MCF 10A (cell line): Measurements from ENCODE around the gene RORB. TPM values are rescaled to one million over a fixed set of nuclear protein-coding genes. Genes with fewer than 3 reads are reported as not detected.

Experiments
- BruUV-seq: library from RNA; stranded (reverse); fragments of 400-500 nt; replicated peaks from 2 replicates; lab custom pipeline; 2021; lab: Mats Ljungman, UMichigan
- CTCF ChIA-PET: fragments of 300-600 bp; sonication (Branson Sonifier 250); formaldehyde crosslinking; extraction: SDS; loops from one replicate; lab custom pipeline; 2021; ENCODE audit warnings: antibody characterized with exemption, inconsistent platforms; lab: Yijun Ruan, JAX
- POLR2A ChIA-PET: fragments of 300-600, 350-650 bp; sonication (Branson Sonifier 250); formaldehyde crosslinking; extraction: SDS; loops from one replicate; lab custom pipeline; 2020; ENCODE audit warnings: antibody characterized with exemption, inconsistent platforms; lab: Yijun Ruan, JAX
- DNase-seq: peaks from one replicate; pipeline ENCODE4 v3.0.0-alpha.2; 2018; ENCODE audit not compliant: unreplicated experiment
- H3K27ac Mint-ChIP-seq: one replicate; pipeline ENCODE4 v1.8.0; 2022; ENCODE audit warnings: mild to moderate bottlenecking, low read depth, mixed read lengths; ENCODE audit not compliant: unreplicated experiment
- H3K27me3 Mint-ChIP-seq: one replicate; pipeline ENCODE4 v1.8.0; 2022; ENCODE audit warnings: mixed read lengths; ENCODE audit not compliant: insufficient read depth, unreplicated experiment
- H3K36me3 Mint-ChIP-seq: one replicate; pipeline ENCODE4 v1.8.0; 2022; ENCODE audit warnings: mild to moderate bottlenecking, moderate library complexity, mixed read lengths; ENCODE audit not compliant: insufficient read depth, unreplicated experiment
- H3K4me1 Mint-ChIP-seq: one replicate; pipeline ENCODE4 v1.8.0; 2022; ENCODE audit warnings: mixed read lengths; ENCODE audit not compliant: insufficient read depth, unreplicated experiment
- H3K4me3 Mint-ChIP-seq: one replicate; pipeline ENCODE4 v1.8.0; 2022; ENCODE audit warnings: mild to moderate bottlenecking, moderate library complexity, mixed read lengths; ENCODE audit not compliant: unreplicated experiment
- H3K9me3 Mint-ChIP-seq: one replicate; pipeline ENCODE4 v1.8.0; 2022; ENCODE audit warnings: mixed read lengths; ENCODE audit not compliant: unreplicated experiment
- CTCF ChIP-seq: fragments of 200-600 bp; IDR thresholded peaks from one replicate; pipeline ENCODE4 v1.8.0; 2022; ENCODE audit warnings: antibody characterized with exemption, mild to moderate bottlenecking; ENCODE audit not compliant: unreplicated experiment
- intact Hi-C: fragments of 100-400 bp; cut with micrococcal nuclease; formaldehyde crosslinking; loops from 2 replicates; pipeline ENCODE4 v1.14.1; 2022
- total RNA-seq: library from RNA; stranded (reverse); gene quantifications from 2 replicates; pipeline ENCODE4 v1.2.3, GENCODE V29; 2022

The RORB gene
- total RNA-seq, 1 experiment from 2014 or later: not detected

DNA sequence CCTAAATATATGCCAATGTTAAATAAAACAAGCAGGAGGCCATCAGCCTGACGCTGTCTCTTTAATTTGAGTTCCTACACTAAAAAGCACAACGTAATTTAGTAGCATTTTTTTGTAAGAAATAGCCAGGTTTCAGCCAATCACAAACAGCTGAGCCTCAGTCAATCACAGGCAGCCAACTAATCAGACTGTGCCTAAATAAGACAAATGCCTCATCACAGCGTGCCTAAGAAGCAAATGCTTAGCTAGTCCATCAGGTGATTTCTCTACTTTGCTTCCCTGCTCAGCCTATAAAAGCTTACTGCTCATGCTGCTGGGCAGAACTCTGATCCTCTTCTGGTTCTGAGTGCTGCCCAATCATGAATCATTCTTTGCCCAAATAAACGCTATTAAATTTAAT, 38.3 kb upstream of the RORB start:
- ChIA-PET POLR2A (interaction anchor here (0.6 kb wide), 1 partner anchor 13 kb away, joined by 3 read pairs; no protein-coding TSS in a partner anchor), CTCF (no interaction called here)
- H3K4me3 Mint-ChIP-seq: no peak overlapping the region
- DNase-seq: no peak
- no peak for TF ChIP-seq CTCF
- no peaks in the 10 kb centered on the region for H3K27me3 Mint-ChIP-seq
- no TSS peak for BruUV-seq
- no peak overlapping the region for H3K27ac Mint-ChIP-seq
- intact Hi-C loops: no loop called here
- H3K36me3 Mint-ChIP-seq: no peaks in the 10 kb centered on the region
- no peaks in the 10 kb centered on the region for H3K4me1 Mint-ChIP-seq
- no peaks in the 10 kb centered on the region for H3K9me3 Mint-ChIP-seq

DNA sequence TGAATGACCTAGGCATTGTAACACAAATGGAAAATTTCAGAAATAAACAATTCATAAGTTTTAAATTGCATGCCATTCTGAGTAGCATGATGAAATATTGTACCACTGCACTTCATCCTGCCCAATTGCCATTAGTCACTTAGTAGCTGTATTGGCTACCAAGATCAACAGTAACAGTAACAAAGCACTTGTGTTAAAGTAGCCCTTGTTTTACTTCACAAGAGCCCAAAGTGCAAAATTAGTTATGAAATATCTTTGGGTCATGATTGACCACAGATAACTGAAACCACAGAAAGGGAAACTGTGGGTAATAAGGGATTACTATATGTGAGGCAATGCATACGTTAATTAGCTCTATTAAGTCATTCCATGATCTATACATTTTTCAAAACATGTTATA, 33.3 kb upstream of the RORB start:
- ChIA-PET CTCF (no interaction called here), POLR2A (no interaction called here)
- no peak for DNase-seq
- no peak overlapping the region for H3K4me3 Mint-ChIP-seq
- no peak overlapping the region for H3K27ac Mint-ChIP-seq
- no TSS peak for BruUV-seq
- H3K4me1 Mint-ChIP-seq: no peaks in the 10 kb centered on the region
- H3K36me3 Mint-ChIP-seq: no peaks in the 10 kb centered on the region
- intact Hi-C loops: no loop called here
- H3K9me3 Mint-ChIP-seq: no peaks in the 10 kb centered on the region
- TF ChIP-seq CTCF: no peak
- no peaks in the 10 kb centered on the region for H3K27me3 Mint-ChIP-seq

- peaks cover 13% of the 10 kb centered on the region for H3K27me3 Mint-ChIP-seq
- no peak for DNase-seq
- intact Hi-C loops: no loop called here
These were observed 18.5 kb upstream of the RORB start for GRCh38 chr9:74478606-74479005.

GRCh38 chr9:74479711-74480110, 17.4 kb upstream of the RORB start:
- no peaks in the 10 kb centered on the region for H3K4me1 Mint-ChIP-seq
- CTCF ChIA-PET: interaction anchor here (0.9 kb wide), 1 partner anchor 54 kb away, joined by 3 read pairs; no protein-coding TSS in a partner anchor
- intact Hi-C loops: no loop called here
- peaks cover 7% of the 10 kb centered on the region for H3K9me3 Mint-ChIP-seq
- no TSS peak for BruUV-seq
- no peak for DNase-seq
- H3K4me3 Mint-ChIP-seq: no peak overlapping the region
- H3K36me3 Mint-ChIP-seq: no peaks in the 10 kb centered on the region
- H3K27me3 Mint-ChIP-seq: peaks cover 13% of the 10 kb centered on the region
- POLR2A ChIA-PET: no interaction called here
- no peak for TF ChIP-seq CTCF
- no peak overlapping the region for H3K27ac Mint-ChIP-seq

More at GRCh38 chr9:74478606-74479005, 18.5 kb upstream of the RORB start:
- POLR2A ChIA-PET: no interaction called here
- peaks cover 7% of the 10 kb centered on the region for H3K9me3 Mint-ChIP-seq
- H3K27ac Mint-ChIP-seq: no peak overlapping the region
- H3K4me3 Mint-ChIP-seq: no peak overlapping the region
- BruUV-seq: no TSS peak
- CTCF ChIA-PET: interaction anchor here (0.6 kb wide), 1 partner anchor 137 kb away, joined by 3 read pairs; no protein-coding TSS in a partner anchor
- no peaks in the 10 kb centered on the region for H3K4me1 Mint-ChIP-seq
- no peaks in the 10 kb centered on the region for H3K36me3 Mint-ChIP-seq
- TF ChIP-seq CTCF: no peak
